K562 (cell line): Measurements from ENCODE around the gene PPOX. TPM values are rescaled to one million over a fixed set of nuclear protein-coding genes. Genes with fewer than 3 reads are reported as not detected.

Experiments used
- BCL6 ChIP-seq: fragments of 250-450 bp; sonication (Bioruptor Pico); IDR thresholded peaks from 2 replicates; pipeline ENCODE4 v1.4.0; 2020
- BCLAF1 ChIP-seq, 2 experiments: fragments of 450-650 bp in 1 of 2; IDR thresholded peaks; 2 replicates each; pipeline ENCODE4 v1.6.1; 2011 to 2017; ENCODE audit warnings: low read depth in 2 of 2, antibody characterized with exemption in 1 of 2, borderline replicate concordance in 1 of 2, low read length in 1 of 2, mild to moderate bottlenecking in 1 of 2, mixed read lengths in 1 of 2; ENCODE audit not compliant: control insufficient read depth in 1 of 2
- BRCA1 ChIP-seq, 2 experiments: fragments of 450-650 bp in 1 of 2; sonication (generic) in 1 of 2; formaldehyde crosslinking in 1 of 2; IDR thresholded peaks; 2 replicates each; pipeline versions ENCODE4 v1.5.0 to v1.6.1; 2017 to 2020; ENCODE audit warnings: mild to moderate bottlenecking in 1 of 2, missing genetic modification reagents in 1 of 2
- CC2D1A ChIP-seq: fragments of 450-650 bp; IDR thresholded peaks from 2 replicates; pipeline ENCODE4 v1.6.1; 2017; ENCODE audit warnings: mild to moderate bottlenecking
- CXXC5 ChIP-seq: fragments of 250-450 bp; sonication (Bioruptor Pico); IDR thresholded peaks from 2 replicates; pipeline ENCODE4 v1.8.0; 2022; ENCODE audit warnings: inconsistent platforms, mild to moderate bottlenecking, moderate library complexity
- EP400 ChIP-seq: fragments of 450-650 bp; IDR thresholded peaks from 2 replicates; pipeline ENCODE4 v1.6.1; 2017; ENCODE audit warnings: antibody characterized with exemption, mild to moderate bottlenecking, moderate library complexity
- FOXM1 ChIP-seq, 2 experiments: fragments of 450-650 bp in 1 of 2; sonication (generic) in 1 of 2; formaldehyde crosslinking in 1 of 2; IDR thresholded peaks; 2 replicates each; pipeline versions ENCODE4 v1.6.1 to v1.9.0; 2017 to 2022; ENCODE audit warnings: low read depth in 2 of 2, mild to moderate bottlenecking in 2 of 2, missing genetic modification reagents in 1 of 2, moderate library complexity in 1 of 2
- HDAC2 ChIP-seq: fragments of 450-650 bp; IDR thresholded peaks from 2 replicates; pipeline ENCODE4 v1.6.1; 2016; ENCODE audit warnings: mild to moderate bottlenecking
- HNRNPH1 ChIP-seq: fragments of 200-400 bp; formaldehyde crosslinking; optimal IDR thresholded peaks from 2 replicates; pipeline ENCODE3; 2017; ENCODE audit warnings: low read depth, mild to moderate bottlenecking, low read length, moderate library complexity
- MTA3 ChIP-seq: fragments of 450-650 bp; formaldehyde crosslinking; IDR thresholded peaks from 2 replicates; pipeline ENCODE4 v1.6.1; 2017; ENCODE audit warnings: mild to moderate bottlenecking, borderline replicate concordance
- MTF1 ChIP-seq: fragments of 250-450 bp; sonication (Bioruptor Pico); IDR thresholded peaks from 2 replicates; pipeline ENCODE4 v1.9.0; 2021; ENCODE audit warnings: moderate library complexity, mild to moderate bottlenecking, inconsistent platforms, borderline replicate concordance
- NCOA4 ChIP-seq: fragments of 450-650 bp; IDR thresholded peaks from 2 replicates; pipeline ENCODE4 v1.6.1; 2018; ENCODE audit warnings: mild to moderate bottlenecking; ENCODE audit not compliant: partially characterized antibody
- NR2C2 ChIP-seq, 2 experiments: fragments of 200-800 bp in 1 of 2; sonication (Bioruptor generic) in 1 of 2; sonication (generic) in 1 of 2; formaldehyde crosslinking in 1 of 2; IDR thresholded peaks; 2 replicates each; pipeline versions ENCODE4 v1.6.1 to v1.8.0; 2016 to 2022; ENCODE audit warnings: mild to moderate bottlenecking in 1 of 2, missing compliant biosample characterization in 1 of 2, missing genetic modification characterization in 1 of 2, missing genetic modification reagents in 1 of 2
- PYGO2 ChIP-seq: fragments of 450-650 bp; IDR thresholded peaks from 2 replicates; pipeline ENCODE4 v1.6.1; 2016; ENCODE audit warnings: mild to moderate bottlenecking, missing genetic modification characterization, moderate library complexity, missing compliant biosample characterization
- YY1 ChIP-seq, 3 experiments: IDR thresholded peaks; 2 replicates each; pipeline ENCODE4 v1.6.1; 2011; ENCODE audit warnings: low read length in 2 of 3, mild to moderate bottlenecking in 2 of 3, moderate library complexity in 2 of 3, borderline replicate concordance in 1 of 3, control low read depth in 1 of 3, low read depth in 1 of 3; ENCODE audit not compliant: insufficient read depth in 3 of 3, insufficient replicate concordance in 2 of 3, control insufficient read depth in 1 of 3, insufficient read length in 1 of 3; ENCODE audit errors: extremely low read depth in 1 of 3
- ZNF639 ChIP-seq, 2 experiments: fragments of 200-800 bp in 1 of 2; sonication (Bioruptor generic) in 1 of 2; sonication (generic) in 1 of 2; formaldehyde crosslinking in 1 of 2; IDR thresholded peaks in 1 of 2; conservative IDR thresholded peaks in 1 of 2; 2 replicates each; pipeline versions ENCODE4 v1.5.0 to v1.6.1; 2016 to 2020; ENCODE audit warnings: missing compliant biosample characterization in 1 of 2, missing genetic modification characterization in 1 of 2, missing genetic modification reagents in 1 of 2
- ZNF75A ChIP-seq: fragments of 450-650 bp; formaldehyde crosslinking; IDR thresholded peaks from 2 replicates; pipeline ENCODE4 v1.4.0; 2020; ENCODE audit warnings: mild to moderate bottlenecking
- ZNF780A ChIP-seq: fragments of 250-450 bp; sonication (Bioruptor Pico); IDR thresholded peaks from 2 replicates; pipeline ENCODE4 v1.5.0; 2021; ENCODE audit warnings: mild to moderate bottlenecking
- polyA plus RNA-seq, 8 experiments: library from polyadenylated mRNA; depleted of rRNA in 4 of 8; stranded (reverse) in 5 of 8; unstranded in 3 of 8; fragments of >200 nt; fragmentation: Nextera tagmentation in 2 of 8; fragmentation: Illumina TruSeq in 1 of 8; extraction: Ambion mirVana in 2 of 8; extraction: Trizol in 1 of 8; gene quantifications; 2 replicates each; pipeline versions ENCODE4 v1.2.1 to v1.2.3, GENCODE V29; 2011 to 2014; ENCODE audit warnings: inconsistent platforms in 1 of 8, missing spikeins in 1 of 8
- total RNA-seq, 7 experiments: library from RNA; depleted of rRNA in 6 of 7; stranded (reverse); fragments of >200 nt in 6 of 7; fragmentation: Illumina TruSeq in 2 of 7; extraction: Trizol in 2 of 7; gene quantifications; 2 replicates each; pipeline versions ENCODE4 v1.2.1 to v1.2.3, GENCODE V29; 2011 to 2021; ENCODE audit warnings: low replicate concordance in 1 of 7

Gene PPOX
- total and polyA plus RNA-seq, 9 of the 15 experiments (the other 6 are each of a cell fraction or from before 2014, with no cell fraction given), result 17.0 to 57.1 (median 38.9) TPM

DNA sequence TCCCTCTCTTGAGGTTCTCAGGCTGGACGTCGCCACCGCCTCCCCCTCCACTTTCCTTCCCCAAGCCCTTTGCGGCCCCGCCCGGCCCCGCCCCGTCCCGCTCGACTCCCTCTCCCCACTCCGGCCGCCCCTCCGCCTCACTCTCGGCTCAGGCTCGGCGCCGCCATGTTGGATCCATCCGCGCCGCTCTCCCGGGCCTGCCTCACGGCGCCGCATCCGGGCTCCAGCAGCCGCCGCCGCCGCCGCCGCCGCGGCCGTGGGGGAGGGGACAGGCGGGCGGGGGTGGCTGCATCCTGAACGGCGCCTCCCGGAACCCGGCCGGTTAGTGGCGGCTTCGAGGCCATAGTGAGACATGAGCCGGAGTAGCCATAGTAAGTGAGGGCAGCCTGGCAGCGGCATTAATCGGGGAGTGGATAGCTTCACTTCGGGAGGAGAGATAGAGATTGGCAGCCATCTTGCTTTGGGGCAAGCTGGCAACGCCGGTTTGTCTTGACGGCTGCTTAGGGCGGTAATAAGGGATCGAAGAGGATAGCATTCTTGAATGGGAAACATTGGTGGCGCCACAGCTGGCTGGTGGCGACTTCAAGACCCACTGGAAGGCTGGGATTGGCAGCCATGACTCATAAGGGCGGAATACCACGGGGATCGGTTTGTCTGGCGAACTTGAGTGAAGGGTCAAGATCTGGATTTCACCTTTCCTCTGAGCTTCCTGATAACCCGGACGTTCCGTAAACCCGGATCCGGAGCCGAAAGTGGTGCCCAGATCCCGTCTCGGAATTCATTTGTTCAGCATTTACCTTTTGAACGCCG is 33.6 kb upstream of the PPOX start, which contains the start of gene DEDD (continued):
- 0 out of 2 replicates have a peak, but pooled peaks have one; percentile 23 for TF ChIP-seq HDAC2
- TF ChIP-seq PYGO2, result 0 out of 2 replicates have a peak, but pooled peaks have one; percentile 49
- TF ChIP-seq CC2D1A, result no peak
- TF ChIP-seq HNRNPH1, result no peak
- TF ChIP-seq NR2C2 (CRISPR knock-in tag; IDR thresholded peaks at IDR 0.05), result no peak; the same call in 1 of the 2 replicates
- TF ChIP-seq NR2C2 (tag; IDR thresholded peaks at IDR 0.05), result peak; percentile 99
- no peak for TF ChIP-seq MTA3
- TF ChIP-seq ZNF75A, result no peak
- TF ChIP-seq EP400, result peak; percentile 59
- TF ChIP-seq CXXC5, result peak; percentile 94
- TF ChIP-seq ZNF780A, result no peak
- TF ChIP-seq FOXM1 (IDR thresholded peaks at IDR 0.05; ENCODE audit: low read depth), result no peak
- no peak for TF ChIP-seq FOXM1 (CRISPR knock-in tag; IDR thresholded peaks at IDR 0.05; ENCODE audit: low read depth)
- no peak for TF ChIP-seq NCOA4
- no peak for TF ChIP-seq BCLAF1 (IDR thresholded peaks at IDR 0.05; ENCODE audit: borderline replicate concordance in 1 of 2, control insufficient read depth in 1 of 2, low read depth in 2 of 2, low read length in 1 of 2)
- no peak; the same call in 1 of the 2 replicates for TF ChIP-seq BCL6 (CRISPR knock-in tag)
- TF ChIP-seq ZNF639 (CRISPR knock-in tag; conservative IDR thresholded peaks at IDR 0.05 in 1 of 2, IDR thresholded peaks at IDR 0.05 in 1 of 2), result peak in 1 of 2 experiments; percentile 100; a peak in 2 of 4 replicates
- no peak for TF ChIP-seq BRCA1 (IDR thresholded peaks at IDR 0.05)
- no peak for TF ChIP-seq BRCA1 (CRISPR knock-in tag; IDR thresholded peaks at IDR 0.05)
- peak; percentile 98 to 99 (median 98) for TF ChIP-seq YY1 (IDR thresholded peaks at IDR 0.05; ENCODE audit: borderline replicate concordance in 1 of 3, control insufficient read depth in 1 of 3, extremely low read depth in 1 of 3, insufficient read depth in 3 of 3, insufficient read length in 1 of 3, insufficient replicate concordance in 2 of 3, low read depth in 1 of 3, low read length in 2 of 3)
- TF ChIP-seq MTF1 (CRISPR knock-in tag), result no peak
